HL-60 (cell line): ENCODE measurements around the gene CHN2.

Source experiments
- DNase-seq, 2 experiments: peaks; one replicate each; pipeline ENCODE4 v3.0.0-alpha.2; 2010 to 2020; ENCODE audit warnings: low read depth in 1 of 2, low spot score in 1 of 2
- H3K27ac ChIP-seq: fragments of 250-450 bp; sonication (Bioruptor Pico); replicated peaks from 2 replicates; pipeline ENCODE4 v1.5.1; 2020; ENCODE audit warnings: mild to moderate bottlenecking, moderate library complexity
- H3K27me3 ChIP-seq: fragments of 250-450 bp; sonication (Bioruptor Pico); 2 replicates; pipeline ENCODE4 v1.5.1; 2021; ENCODE audit warnings: mild to moderate bottlenecking, moderate library complexity; ENCODE audit not compliant: insufficient read depth, poor library complexity, severe bottlenecking
- H3K4me3 ChIP-seq: replicated peaks from 2 replicates; pipeline ENCODE4 v1.5.1; 2011; ENCODE audit warnings: mild to moderate bottlenecking, control low read depth, low read length; ENCODE audit not compliant: insufficient read depth
- GABPA ChIP-seq: IDR thresholded peaks from 2 replicates; pipeline ENCODE4 v1.6.1; 2012; ENCODE audit warnings: low read depth
- POLR2AphosphoS5 ChIP-seq: IDR thresholded peaks from 2 replicates; pipeline ENCODE4 v1.6.1; 2012; ENCODE audit warnings: low read depth
- SPI1 ChIP-seq: IDR thresholded peaks from 2 replicates; pipeline ENCODE4 v1.6.1; 2012; ENCODE audit warnings: low read depth, mild to moderate bottlenecking, borderline replicate concordance
- TF ChIP-seq, protein P1 (sequence below): IDR thresholded peaks from 2 replicates; pipeline ENCODE4 v1.6.1; 2012; ENCODE audit warnings: low read depth; ENCODE audit not compliant: insufficient replicate concordance
- TF ChIP-seq, protein P2 (sequence below): IDR thresholded peaks from one replicate; pipeline ENCODE4 v1.5.1; 2011; ENCODE audit warnings: low read length, control low read depth, inconsistent platforms; ENCODE audit not compliant: insufficient read depth

Gene CHN2

GRCh38 chr7:29229066-29229465 is 34.5 kb downstream of the CHN2 start:
- TF ChIP-seq SPI1 (no peak), POLR2AphosphoS5 (no peak), GABPA (no peak)
- TF ChIP-seq, protein P1, sequence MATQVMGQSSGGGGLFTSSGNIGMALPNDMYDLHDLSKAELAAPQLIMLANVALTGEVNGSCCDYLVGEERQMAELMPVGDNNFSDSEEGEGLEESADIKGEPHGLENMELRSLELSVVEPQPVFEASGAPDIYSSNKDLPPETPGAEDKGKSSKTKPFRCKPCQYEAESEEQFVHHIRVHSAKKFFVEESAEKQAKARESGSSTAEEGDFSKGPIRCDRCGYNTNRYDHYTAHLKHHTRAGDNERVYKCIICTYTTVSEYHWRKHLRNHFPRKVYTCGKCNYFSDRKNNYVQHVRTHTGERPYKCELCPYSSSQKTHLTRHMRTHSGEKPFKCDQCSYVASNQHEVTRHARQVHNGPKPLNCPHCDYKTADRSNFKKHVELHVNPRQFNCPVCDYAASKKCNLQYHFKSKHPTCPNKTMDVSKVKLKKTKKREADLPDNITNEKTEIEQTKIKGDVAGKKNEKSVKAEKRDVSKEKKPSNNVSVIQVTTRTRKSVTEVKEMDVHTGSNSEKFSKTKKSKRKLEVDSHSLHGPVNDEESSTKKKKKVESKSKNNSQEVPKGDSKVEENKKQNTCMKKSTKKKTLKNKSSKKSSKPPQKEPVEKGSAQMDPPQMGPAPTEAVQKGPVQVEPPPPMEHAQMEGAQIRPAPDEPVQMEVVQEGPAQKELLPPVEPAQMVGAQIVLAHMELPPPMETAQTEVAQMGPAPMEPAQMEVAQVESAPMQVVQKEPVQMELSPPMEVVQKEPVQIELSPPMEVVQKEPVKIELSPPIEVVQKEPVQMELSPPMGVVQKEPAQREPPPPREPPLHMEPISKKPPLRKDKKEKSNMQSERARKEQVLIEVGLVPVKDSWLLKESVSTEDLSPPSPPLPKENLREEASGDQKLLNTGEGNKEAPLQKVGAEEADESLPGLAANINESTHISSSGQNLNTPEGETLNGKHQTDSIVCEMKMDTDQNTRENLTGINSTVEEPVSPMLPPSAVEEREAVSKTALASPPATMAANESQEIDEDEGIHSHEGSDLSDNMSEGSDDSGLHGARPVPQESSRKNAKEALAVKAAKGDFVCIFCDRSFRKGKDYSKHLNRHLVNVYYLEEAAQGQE = no peak
- TF ChIP-seq, protein P2, sequence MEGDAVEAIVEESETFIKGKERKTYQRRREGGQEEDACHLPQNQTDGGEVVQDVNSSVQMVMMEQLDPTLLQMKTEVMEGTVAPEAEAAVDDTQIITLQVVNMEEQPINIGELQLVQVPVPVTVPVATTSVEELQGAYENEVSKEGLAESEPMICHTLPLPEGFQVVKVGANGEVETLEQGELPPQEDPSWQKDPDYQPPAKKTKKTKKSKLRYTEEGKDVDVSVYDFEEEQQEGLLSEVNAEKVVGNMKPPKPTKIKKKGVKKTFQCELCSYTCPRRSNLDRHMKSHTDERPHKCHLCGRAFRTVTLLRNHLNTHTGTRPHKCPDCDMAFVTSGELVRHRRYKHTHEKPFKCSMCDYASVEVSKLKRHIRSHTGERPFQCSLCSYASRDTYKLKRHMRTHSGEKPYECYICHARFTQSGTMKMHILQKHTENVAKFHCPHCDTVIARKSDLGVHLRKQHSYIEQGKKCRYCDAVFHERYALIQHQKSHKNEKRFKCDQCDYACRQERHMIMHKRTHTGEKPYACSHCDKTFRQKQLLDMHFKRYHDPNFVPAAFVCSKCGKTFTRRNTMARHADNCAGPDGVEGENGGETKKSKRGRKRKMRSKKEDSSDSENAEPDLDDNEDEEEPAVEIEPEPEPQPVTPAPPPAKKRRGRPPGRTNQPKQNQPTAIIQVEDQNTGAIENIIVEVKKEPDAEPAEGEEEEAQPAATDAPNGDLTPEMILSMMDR = no peak
- Histone ChIP-seq H3K27me3 (no peaks in the 10 kb centered on the region), H3K4me3 (no peak overlapping the region), H3K27ac (no peak overlapping the region)
- no peak for DNase-seq

- Histone ChIP-seq H3K27me3 (no peaks in the 10 kb centered on the region), H3K27ac (no peak overlapping the region), H3K4me3 (no peak overlapping the region)
- TF ChIP-seq, protein P2 = no peak
- TF ChIP-seq SPI1 = no peak
- TF ChIP-seq GABPA = no peak
- TF ChIP-seq POLR2AphosphoS5 = no peak
- TF ChIP-seq, protein P1 = no peak
- no peak for DNase-seq
These were observed 35.4 kb downstream of the CHN2 start for GRCh38 chr7:29229946-29230345.

- Histone ChIP-seq H3K27ac (no peak overlapping the region), H3K4me3 (no peak overlapping the region), H3K27me3 (no peaks in the 10 kb centered on the region)
- no peak for DNase-seq
- TF ChIP-seq POLR2AphosphoS5 (no peak), SPI1 (no peak), GABPA (no peak)
- TF ChIP-seq, protein P1 = no peak
- TF ChIP-seq, protein P2 = no peak
These were observed 36.3 kb downstream of the CHN2 start for GRCh38 chr7:29230871-29231345.
